NB4 (cell line): Measurements from ENCODE around the gene MYH9.
"Not testable (repeated sequence)": the region's sequence is repeated elsewhere in the genome, so short reads cannot be mapped to it uniquely, and the experiment has no call there.

ENCODE experiments used
- CTCF ChIP-seq: IDR thresholded peaks from one replicate; pipeline ENCODE4 v1.5.1; 2012; ENCODE audit warnings: low read depth, low read length
- MAX ChIP-seq: IDR thresholded peaks from 2 replicates; pipeline ENCODE4 v1.6.1; 2011; ENCODE audit warnings: low read depth, low read length
- MYC ChIP-seq: IDR thresholded peaks from 2 replicates; pipeline ENCODE4 v1.6.1; 2011; ENCODE audit warnings: low read depth, low read length
- POLR2A ChIP-seq: IDR thresholded peaks from 2 replicates; pipeline ENCODE4 v1.6.1; 2011; ENCODE audit warnings: mild to moderate bottlenecking; ENCODE audit not compliant: insufficient read length; ENCODE audit errors: extremely low read depth

- not testable (repeated sequence) for TF ChIP-seq CTCF, POLR2A, MAX, MYC
Measured at GRCh38 chr22:36289948-36290371, 97.8 kb downstream of the MYH9 start.
